GM04504 (cell line): ENCODE results near the gene CHST9.
"Not testable (repeated sequence)": the region's sequence is repeated elsewhere in the genome, so short reads cannot be mapped to it uniquely, and the experiment has no call there.

Experiments used
- DNase-seq: peaks from one replicate; pipeline ENCODE4 v3.0.0-alpha.2; 2012; ENCODE audit warnings: low read depth

CHST9 gene

DNA sequence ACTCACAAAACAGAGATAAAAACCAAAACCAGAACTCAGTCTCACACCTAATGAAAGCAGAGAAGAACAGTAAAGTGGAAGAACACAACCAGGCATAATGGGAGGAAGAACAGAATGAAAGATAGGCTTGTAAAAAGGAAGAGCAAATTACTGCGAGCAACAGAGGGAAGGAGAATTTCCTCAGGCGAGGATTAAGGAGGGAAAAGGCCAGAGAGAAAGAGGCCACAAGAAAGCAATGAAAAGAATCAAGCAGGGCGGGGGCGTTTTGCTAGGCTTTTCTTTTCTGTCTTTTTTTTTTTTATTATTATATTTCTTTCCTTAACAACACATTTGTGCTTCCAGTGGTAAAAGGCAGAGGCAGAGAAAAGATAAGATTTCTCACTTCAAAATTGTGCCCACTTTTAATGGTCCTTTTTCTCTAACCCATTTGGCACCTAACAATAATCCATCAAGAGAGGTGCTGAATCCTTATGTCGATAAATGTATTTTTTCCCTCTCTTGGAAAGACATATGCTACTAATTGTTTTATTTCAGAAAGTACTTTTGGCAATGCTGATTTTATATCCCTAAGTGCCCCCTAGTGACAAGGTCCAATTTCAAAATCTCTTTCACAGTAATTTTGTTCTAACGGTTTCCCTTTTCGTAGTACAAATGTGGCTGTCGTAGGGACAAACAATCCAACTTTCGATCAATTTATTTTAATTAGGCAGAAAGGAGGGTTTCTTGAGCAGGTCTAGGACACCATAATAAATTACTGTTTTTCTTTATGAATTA lies 180.9 kb downstream of the CHST9 start:
- peak; percentile 1 for DNase-seq

DNA sequence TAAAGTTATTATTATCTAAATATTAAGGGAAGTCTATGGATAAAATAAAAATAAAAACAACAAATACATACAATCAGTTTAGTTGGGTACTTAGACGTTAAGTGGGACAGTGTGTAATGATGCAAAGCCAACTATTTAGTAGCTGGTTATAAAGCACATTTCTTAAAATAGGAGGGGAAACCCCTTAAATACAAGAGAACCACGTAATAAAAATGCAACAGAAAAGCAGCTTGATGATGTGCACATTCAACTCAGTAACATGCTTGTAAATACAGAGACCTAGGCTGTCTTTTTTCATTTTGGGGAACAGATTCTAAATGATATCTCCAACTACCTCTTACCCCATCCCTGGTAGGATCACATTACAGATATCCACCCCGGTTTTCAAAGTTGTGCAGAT lies 185.3 kb downstream of the CHST9 start:
- no peak for DNase-seq

DNA sequence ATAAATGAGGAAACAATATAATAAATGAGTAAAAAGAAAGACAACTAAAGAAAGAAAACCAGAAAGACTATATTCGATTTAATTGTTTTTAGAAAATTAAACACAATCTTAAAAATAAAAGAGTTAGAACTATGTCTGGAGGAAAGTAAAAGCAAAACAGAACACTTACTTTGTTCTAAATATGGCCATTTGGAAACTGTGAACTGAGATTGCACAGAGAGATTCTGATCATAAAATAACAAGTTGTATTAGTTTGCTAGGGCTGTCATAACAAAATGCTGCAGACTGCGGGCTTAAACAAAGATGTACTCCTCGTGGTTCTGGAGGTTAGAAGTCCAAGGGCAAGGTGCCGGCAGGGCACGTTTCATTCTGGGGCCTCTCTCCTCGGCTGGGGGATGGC lies 191.5 kb downstream of the CHST9 start:
- DNase-seq: no peak

DNA sequence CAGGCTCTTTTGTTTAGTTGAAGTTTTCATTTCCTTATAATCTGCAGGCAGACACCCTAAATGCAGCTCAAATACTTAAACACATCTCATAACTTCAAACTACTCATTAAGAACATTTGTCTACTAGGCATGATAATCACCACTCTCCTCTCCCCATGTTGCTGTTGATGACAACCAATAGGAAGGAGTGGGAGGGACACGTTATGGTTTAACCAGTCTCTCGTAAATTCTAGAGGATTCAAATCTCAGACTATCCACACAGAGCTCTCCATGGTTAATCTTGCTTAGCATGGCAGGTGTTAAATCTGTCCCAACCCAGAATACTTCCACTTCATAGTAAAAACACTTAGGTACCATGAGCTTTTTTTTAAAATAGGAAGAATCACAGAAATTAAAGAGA lies 192.2 kb downstream of the CHST9 start:
- DNase-seq: no peak

DNA sequence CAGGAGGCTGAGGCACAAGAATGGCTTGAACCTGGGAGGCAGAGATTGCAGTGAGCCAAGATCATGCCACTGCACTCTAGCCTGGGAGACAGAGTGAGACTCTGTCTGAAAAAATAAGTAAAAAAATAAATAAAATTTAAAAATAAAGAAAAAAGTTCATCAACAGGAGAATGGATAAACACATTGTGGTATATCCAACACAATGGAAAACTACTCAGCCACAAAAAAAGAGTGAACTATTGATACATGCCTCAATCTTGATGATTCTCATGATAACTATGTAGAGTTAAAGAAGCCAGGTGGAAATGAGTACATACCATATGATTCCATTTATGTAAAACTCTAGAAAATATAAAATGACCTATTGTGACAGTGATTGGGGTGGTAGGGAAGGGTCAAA lies 195.3 kb downstream of the CHST9 start:
- DNase-seq: no peak

DNA sequence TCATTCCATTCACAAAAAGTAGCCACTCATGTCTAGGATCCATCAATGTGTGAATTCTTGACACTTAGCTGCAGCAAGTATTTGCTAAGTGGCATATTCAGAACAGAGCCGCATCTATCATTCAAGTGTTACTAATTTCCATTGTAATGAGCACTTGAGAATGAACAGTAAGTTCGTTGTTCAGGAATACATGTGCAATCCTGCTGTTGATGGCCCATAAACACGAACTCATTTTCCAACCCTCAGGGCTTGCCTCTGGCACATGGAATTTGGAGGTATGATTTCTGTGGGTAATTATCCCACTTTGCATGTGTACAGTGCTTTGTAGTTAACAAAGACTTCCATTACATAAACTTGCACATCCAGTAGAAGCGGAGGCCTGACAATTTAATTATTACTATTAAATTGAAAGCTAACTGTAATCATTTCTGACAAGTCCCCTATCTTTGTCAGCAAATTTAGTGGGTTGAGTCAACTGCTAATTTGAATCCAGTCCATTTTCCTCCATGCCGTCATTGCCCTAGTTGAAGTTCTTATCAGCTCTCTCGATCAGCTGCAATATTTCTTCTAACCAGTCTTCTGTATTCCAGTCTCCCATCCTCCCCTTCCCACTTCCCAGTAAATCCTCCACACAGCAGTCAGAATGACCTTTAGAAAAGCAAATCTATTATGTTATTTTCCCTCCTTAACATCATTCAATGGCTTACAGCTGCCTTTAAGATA lies 203.6 kb downstream of the CHST9 start:
- DNase-seq: no peak

DNA sequence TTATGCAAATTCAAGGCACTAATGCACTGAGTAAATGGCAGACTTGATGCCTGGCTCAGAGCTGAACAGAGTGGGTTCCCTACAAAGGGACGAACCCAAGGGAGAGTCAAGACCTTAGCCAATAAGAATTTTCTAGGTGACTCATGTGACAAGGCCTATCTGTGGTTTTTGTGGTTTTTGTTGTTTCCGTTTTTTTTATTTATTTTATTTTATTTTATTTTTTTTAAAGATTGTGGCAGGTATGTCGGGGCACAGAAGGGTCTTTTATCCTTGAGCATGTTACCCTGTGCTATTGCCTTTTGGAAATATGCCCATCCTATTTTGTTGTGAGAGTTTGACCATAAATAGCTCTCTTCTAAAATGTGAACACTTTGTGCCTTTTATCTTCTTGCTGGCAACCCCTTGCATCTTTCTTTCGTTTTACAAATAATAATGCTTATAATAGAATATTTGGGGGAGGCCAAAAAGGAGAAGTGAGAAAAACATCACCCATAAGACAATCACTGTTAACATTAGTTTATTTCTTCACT lies 206.2 kb downstream of the CHST9 start:
- DNase-seq: no peak

DNA sequence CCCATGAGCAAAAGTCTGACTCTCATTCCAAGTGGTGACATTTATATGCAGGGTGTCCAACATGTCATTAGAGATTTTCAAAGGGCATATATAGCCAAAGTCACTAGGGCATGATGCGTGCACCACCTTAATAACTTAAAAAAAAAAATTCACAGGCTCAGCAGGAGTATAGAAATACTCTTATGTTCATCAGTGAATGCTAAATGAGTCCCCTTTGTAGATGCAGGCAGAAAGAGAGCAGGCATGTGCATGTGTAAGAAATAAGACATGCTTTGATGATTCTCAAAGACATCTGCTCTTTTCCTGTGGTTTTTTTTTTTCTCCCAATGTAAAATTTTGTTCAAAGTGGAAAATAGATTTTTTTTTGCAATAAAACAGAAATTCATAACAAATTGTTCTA lies 207.3 kb downstream of the CHST9 start:
- no peak for DNase-seq

DNA sequence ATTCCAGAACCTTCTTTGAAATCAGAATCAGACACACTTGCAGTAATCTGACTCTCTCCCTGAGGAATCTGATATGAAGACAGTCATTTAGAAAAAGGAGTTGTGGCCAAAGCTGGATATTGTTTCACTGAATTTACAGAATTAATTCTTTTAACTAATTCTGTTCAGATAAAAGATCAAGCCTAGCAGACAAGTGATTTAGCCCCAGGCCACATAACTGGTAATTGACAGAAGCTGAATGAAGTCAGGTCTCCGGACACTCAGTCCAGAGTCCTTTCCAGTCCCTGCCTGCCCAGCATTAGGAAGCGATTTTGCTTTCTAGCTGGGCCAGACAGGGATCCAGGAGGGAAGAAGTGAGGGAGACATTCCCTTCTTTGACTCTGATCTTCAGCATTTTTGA lies 208.9 kb downstream of the CHST9 start:
- DNase-seq: no peak

DNA sequence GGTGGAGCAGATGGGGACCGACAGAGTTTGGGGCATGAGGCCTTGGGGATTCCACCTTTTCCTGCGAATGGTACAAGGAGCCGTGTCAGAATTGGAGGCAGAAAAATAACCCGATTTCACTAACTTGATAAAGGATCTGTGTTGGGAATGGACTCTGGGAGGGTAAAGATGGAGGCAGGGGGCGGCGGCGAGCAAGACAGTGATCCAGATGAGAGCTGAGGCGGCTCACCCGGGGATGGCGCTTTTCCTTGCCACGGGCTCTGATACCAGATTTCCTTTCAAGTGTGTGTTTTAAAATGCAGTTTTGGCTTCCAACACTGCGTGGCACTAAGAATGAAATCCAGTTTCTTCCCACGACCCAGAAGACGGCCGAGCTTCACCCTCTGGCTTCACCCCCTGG lies 212.6 kb downstream of the CHST9 start:
- not testable (repeated sequence) for DNase-seq

DNA sequence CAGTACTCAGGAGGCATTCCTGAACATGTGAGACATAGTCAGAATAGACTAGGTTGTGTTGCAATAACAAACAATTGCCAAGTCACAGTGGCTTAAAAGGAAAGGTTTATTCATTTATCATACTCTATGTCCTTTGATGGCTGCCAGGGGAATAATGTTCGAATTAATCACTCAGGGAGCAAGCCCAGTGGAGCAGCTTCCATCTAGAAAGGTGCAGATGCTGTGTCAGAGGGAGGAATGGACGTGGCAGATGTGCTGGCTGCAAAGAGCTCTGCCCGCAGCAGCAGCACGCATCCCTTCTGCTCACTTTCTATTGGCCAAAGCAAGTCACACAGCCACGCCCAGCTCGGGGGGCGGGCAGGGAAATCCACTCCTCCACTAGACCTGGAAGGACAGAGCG lies 213.7 kb downstream of the CHST9 start:
- no peak for DNase-seq

DNA sequence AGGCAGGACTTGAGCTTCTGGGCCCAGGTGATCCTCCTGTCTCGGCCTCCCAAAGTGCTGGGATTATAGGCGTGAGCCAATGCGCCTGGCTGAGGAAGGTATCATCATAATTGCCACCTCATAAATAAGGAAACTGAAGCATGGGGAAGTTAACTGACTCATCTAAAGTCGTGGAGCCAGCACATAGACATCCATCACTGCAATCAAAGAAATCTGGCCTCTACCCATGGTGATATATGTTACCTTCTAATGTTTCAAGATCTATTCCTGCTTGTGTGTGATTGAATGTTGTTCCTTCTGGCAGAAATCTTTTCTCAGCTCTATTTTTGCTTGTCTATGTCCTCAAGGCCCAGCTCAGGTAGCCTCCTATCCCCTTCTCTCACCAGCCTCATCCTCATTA lies 214.5 kb downstream of the CHST9 start:
- DNase-seq: no peak

DNA sequence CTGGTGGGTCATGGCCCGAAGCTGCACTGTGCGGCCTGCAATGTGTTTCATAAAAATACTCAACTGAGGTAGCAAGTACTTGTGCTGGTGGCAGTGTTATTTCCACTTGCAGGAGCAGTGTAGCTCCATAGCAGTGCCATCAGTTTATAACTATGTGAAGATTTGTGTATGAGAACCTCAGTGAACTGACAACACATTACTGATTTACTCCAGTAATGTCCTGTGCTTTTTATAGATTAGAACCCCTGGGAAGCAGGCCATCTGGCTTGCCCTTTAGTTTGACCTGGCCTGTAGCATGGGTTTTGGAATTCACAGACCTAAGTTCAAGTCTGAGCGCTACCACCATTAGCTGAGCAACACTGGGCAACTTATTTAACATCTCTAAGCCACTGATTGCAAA lies 219.9 kb downstream of the CHST9 start:
- DNase-seq: no peak

DNA sequence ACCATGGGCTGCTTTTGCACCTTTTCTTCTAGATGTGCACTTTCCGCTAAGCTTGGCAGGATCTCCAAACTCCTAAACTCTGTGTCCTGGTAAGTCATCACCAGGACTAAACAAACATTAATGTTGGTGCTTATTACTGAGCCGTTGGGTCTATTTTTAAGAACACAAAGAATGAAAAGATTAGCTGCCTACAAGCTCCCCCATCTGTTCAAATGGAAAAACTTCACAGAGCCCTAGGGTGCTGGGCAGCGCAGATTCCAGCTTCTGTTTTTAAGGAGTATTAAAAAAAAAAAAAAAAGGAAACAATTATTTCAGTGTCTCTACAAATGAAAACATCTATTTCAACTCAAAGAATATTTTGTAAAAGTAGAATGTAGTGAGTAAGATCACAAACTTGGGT lies 221.8 kb downstream of the CHST9 start:
- no peak for DNase-seq

DNA sequence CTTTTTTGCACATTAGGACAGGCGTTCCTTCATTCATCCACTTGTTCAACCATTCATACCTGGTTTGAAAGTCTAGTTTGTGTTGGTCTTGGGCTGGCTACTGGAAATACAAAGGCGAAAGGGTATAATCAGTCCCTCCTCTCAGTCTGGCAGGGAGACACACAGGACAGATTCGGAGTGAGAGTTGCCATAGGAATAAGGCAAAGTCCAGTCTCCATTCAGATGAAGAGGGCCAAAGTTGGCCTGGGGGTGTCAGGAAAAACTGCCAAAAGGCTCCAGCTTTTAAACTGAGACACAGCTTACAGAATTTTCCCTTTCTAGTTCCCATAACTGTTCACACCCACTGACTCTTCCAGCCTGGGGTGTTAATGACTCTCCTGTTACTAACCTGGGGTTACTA lies 223.3 kb downstream of the CHST9 start:
- no peak for DNase-seq

DNA sequence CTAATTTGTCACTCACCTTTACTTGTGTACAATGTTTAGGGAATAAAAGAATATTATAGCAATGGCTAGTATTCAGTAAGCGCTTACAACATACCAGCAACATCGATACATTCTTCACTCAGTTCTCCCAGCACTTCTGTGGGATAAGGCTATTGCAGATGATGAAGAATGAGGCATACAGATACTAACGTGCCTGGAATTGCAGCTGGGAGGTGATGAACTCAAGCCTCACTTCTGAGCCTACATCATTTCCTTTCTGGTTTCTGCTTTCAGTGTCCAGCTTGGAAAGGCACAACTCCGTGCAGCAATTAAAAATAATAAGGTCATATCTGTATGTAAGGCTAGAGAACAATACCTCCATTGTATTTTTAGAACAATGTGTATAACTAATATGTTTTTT lies 224.2 kb downstream of the CHST9 start:
- DNase-seq: no peak

DNA sequence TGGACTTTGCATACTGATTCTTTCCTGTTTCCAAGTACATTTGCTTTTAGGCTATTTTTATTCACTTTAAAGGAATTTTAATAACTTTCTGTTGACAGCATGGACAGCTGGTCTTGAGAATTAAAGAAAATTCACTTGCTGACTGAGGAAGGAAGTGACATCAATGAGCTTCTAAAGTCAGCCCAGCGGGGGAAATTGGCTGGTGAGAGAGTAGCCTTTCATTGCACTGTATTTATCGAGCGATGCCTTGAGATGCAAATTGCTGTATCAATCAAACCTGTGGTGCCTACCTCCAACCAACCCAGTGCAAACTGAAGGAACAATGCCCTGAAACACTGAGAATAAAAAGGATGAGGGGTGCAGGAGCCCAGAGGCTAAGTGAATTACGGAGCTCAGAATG lies 228.2 kb downstream of the CHST9 start:
- no peak for DNase-seq

DNA sequence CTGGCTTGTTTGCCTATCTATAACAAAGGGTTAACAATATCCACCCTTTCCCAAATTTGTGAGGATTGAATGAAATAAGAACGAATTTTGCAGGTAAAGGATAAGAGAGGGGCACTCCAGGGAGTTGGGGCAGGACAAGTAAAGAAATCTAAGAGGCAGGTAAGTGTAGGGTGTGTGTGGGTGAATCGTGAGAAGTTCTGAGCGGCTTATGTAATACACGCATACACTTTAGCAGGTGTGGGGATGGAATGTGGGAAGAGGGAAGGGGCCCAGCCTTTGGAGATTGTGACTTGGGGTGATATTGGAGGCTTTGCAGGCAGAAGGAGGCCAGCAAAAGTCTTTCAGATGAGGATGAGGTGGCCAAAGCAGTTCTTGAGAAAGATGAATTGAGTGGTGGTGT lies 236.4 kb downstream of the CHST9 start:
- DNase-seq: no peak

DNA sequence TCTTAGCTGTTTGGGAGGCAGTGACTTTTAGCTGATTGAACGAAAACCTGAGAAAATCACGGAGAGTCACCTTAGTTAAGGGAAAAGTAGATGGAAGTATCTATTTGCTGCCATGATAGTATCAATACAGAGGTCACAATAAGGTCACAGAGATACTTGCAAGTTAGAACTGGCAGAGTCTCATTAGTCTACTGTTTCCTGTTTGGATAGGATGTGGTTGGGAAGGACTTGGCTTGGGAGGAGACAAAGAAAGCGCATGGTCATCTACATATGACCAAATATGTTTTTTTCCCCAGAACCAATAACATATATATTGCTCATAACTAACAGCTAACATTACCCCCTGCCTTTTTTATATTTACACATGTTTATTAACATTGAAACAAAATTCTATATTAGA lies 241.2 kb downstream of the CHST9 start:
- no peak for DNase-seq

DNA sequence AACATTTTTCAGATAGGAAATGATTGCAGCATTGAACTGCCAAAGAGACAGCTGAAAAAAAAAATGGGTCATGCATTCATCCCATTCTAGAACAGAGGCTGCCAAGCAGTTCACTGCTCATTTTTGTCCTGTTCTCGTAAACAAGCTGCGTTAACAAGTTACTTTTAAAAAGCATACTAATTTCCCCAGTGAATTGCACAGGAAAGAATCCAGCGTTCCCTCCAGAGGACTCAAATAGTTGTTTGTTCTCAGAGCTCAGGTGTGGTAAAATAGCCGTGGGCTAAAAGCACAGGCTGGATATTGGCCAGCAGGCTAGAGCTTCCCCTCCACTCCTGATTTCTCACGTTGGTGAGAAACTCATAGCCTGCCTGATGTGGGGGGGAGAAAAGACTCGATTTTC lies 243.5 kb downstream of the CHST9 start:
- DNase-seq: no peak

DNA sequence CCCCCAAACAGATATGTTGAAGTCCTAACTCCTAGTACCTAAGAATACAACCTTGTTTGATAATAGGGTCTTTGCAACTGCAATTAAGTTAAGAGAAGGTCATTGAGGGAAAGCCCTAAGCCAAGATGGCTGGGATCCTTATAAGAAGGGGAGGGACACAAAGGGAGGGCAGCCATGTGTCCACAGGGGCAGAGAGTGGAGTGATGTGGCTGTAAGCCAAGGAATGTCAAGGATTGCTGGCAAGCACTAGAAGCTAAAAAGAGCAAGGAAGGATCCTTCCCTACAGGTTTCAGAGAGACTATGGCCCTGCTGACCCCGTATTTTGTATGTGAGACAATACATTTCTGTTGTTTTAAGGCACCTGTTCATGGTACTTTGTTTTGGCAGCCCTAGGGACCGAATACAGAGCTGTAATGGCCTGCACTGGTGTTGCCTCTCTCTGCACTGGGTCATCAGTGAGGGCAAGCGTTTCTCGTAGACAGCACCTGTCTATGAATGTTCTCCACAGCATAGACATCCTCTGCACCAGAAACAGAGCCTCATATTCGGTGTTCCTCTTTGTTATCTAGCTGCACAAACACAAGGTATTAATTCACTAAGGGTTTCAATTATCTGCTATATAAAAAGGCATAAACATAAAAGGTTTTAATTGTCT lies 244.2 kb downstream of the CHST9 start:
- no peak for DNase-seq

DNA sequence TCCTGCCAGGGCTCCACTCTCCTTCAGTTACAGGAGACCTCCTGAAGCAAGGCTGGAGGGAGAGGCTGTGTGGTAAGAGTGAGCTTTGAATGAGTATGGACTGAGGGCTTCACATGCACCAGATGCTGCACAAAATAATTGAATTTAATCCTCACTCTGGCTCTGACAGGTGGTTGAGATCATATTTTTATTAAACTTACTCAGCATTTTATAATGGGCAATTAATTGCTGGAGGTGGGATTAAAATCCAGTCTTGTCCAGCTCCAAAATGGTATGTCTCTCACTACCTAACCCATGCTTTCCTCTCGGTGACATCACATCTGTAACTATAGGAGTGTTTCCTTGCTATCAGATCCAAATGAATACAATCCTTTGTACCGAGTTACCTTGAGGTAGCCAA lies 253.4 kb downstream of the CHST9 start:
- DNase-seq: no peak

DNA sequence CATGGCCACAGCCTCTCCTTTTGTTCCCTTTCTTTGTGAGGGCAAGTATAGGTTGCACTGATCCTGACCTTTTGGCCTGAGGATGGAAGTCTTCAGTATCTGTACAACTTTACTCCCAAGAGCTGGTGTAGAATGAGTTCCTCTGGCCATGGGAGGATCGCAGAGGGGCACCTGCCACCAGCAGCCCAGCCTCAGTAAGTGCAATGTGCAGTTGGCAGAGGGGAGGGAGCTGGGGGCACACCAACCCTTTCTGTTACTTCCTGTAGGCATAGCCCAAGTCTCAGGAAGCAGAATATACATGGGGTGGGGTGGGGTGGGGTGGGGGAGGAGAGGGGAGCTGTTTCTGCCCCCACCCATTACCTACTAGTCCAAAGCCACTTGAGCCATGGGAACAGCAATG lies 254.5 kb downstream of the CHST9 start:
- DNase-seq: no peak
